Measurements from ENCODE around the gene CHID1. TPM values are rescaled to one million over a fixed set of nuclear protein-coding genes. Genes with fewer than 3 reads are reported as not detected.
A peak's percentile ranks its signal among the peaks of the same experiment; 100 is the strongest.

CHID1 gene
- total RNA-seq, 3 donors from 2014 or later: 58.3 to 79.5 (median 68.3) TPM

DNA sequence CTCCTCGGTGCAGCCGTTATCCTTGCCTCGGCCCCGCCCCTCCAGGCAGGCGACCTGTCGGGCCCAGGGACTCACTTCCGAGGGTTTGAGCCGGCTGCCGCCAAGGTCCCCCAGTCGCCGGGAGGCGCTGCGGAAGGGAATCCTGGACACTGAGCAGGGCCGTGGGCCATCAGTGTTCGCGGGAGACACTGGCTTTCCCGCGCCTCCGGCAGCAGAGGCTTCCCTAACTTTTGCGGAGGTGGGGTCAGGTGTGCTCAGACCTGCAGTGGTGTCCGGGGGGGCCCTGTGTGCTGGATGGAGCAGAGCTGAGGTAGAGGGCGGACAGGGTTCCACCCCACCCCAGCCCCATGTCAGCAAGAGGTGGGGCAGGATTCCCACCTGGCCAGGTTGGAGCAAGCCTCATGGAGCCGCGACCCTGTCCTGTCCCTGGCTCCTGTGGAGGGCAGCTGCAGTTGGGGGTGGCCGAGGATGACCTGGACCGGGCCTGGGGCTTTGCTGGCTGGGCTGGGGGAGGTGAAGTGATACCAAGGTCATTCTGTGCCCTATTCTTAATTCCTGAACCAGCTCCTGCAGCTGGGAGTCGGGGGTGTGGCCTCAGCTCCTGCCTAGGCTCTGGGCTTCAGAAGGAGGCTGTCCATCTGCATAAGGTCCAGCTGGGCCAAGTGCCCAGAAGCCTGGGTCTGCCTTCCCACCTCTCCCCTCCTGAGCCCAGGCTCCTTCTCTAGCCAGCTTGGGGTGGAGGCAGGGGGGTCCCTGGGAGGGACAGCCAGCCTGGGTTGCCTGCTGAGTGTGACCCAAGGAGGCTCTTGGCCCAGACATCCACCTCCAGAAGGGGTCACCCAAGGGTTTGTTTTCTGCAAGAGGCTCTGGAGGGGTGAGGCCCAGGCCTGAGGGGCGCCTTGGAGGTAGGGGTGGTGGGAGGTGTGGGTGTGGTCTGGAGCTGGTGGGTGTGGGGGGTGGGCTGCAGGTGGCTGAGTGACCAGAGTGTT, 59.5 kb downstream of the CHID1 start:
- no peak for DNase-seq (ENCODE audit: low spot score in 2 of 2)
- no peak for TF ChIP-seq POLR2A (IDR thresholded peaks at IDR 0.05)
- TF ChIP-seq, protein P1, sequence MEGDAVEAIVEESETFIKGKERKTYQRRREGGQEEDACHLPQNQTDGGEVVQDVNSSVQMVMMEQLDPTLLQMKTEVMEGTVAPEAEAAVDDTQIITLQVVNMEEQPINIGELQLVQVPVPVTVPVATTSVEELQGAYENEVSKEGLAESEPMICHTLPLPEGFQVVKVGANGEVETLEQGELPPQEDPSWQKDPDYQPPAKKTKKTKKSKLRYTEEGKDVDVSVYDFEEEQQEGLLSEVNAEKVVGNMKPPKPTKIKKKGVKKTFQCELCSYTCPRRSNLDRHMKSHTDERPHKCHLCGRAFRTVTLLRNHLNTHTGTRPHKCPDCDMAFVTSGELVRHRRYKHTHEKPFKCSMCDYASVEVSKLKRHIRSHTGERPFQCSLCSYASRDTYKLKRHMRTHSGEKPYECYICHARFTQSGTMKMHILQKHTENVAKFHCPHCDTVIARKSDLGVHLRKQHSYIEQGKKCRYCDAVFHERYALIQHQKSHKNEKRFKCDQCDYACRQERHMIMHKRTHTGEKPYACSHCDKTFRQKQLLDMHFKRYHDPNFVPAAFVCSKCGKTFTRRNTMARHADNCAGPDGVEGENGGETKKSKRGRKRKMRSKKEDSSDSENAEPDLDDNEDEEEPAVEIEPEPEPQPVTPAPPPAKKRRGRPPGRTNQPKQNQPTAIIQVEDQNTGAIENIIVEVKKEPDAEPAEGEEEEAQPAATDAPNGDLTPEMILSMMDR (IDR thresholded peaks at IDR 0.05): no peak
- TF ChIP-seq POLR2AphosphoS5 (IDR thresholded peaks at IDR 0.05): no peak
- intact Hi-C loops (cut with DNase I; ENCODE audit: low total_unique reads): loop anchor here (10.0 kb wide), 1 partner anchor 204 kb away; no protein-coding TSS in a partner anchor
- Histone ChIP-seq H3K4me1 (peaks cover 13 to 15% of the 10 kb centered on the region in 2 donors), H3K4me3 (peak overlapping the region in 1 of 3 donors; percentile 4), H3K9me3 (no peaks in the 10 kb centered on the region), H3K36me3 (no peaks in the 10 kb centered on the region), H3K27me3 (no peaks in the 10 kb centered on the region), H3K27ac (no peak overlapping the region)

DNA sequence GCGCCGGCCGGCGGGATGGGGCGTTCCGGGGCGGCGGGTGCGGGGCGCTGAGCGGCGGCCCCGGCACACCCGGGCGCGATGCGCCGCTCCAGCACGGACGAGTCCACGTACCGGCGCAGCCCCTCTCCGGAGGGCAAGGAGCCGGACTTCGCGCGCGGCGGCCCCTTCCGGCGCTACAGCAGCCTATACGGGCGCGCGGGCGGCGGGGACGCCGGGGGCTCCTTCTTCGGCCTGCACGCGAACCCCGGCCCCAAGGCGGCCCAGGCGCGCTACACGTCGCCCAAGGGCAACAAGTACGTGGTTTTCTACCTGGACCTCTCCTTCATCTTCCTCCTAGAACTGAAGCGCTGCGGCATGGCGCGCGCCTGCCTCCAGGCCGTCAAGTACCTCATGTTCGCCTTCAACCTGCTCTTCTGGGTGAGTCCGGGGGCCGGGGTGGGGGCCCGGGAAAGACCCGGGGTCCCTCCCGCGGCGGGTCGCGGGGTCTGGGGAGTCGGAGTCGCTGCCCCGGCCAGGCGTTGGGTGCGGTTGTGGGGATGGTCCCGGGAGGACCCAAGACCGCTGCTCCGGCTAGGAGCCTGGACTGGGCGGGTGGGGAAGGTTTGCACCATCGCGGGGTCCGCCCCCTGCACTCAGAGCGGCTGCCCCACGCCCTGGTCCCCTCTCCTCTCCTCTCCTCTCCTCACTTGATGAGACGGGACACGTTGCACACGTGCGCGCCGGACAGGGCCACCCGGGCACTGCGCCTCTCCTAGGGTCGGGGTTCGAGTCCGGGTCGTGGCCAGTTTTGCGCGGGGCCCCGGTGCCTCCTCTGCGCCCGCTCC, 60.4 kb downstream of the CHID1 start:
- DNase-seq (ENCODE audit: low spot score in 2 of 2): no peak

DNA sequence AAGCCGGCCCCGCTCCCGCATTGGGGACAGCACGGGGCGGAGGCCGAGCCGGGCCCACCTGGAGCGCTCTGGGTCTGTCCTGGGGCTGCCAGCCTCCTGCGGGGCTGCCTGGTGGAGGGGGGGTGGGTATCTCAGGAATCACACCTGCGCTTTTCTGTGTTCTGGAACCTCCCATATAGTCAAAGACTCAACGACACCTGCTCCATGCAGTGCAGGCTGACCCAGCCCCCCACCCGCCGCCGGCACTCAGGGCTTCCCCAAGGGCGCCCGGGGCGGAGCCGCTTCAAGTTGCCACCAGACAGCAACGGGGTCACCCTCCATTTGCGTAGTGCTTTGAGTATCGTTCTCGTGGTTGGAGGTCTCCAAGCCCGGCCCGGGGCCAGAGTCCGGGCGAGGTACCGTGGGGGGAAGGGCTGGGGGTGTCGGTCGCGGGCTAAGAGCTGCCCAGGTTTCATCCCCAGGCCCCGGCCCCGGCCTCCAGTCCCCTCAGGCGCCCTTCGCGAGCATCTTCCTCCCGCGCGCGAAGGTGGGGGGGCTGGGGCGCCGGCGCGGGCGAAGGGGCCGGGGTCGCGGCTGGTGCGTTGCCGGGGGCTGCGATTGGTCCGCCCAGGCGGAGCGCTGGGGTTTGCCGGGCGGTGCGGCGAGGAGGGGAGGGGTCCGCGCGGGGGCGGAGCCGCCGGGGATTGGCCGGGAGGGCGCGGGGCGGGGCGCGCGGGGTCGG, 61.3 kb downstream of the CHID1 start:
- Histone ChIP-seq H3K27ac (peak overlapping the region in 1 of 2 donors; percentile 32), H3K4me1 (peaks cover 13 to 26% of the 10 kb centered on the region in 2 donors), H3K27me3 (no peaks in the 10 kb centered on the region), H3K36me3 (no peaks in the 10 kb centered on the region), H3K9me3 (no peaks in the 10 kb centered on the region), H3K4me3 (peak overlapping the region; percentile 30 to 78 (median 57))
- TF ChIP-seq POLR2A (IDR thresholded peaks at IDR 0.05) (no peak), POLR2AphosphoS5 (IDR thresholded peaks at IDR 0.05) (no peak)
- TF ChIP-seq, protein P1 (IDR thresholded peaks at IDR 0.05): no peak
- no peak for DNase-seq (ENCODE audit: low spot score in 2 of 2)
- intact Hi-C loops (cut with DNase I; ENCODE audit: low total_unique reads): loop anchor here (5.0 kb wide), 1 partner anchor 63 kb away; the partner anchor contains the start of gene CHID1

More for the DNA sequence above, 60.4 kb downstream of the CHID1 start:
- H3K9me3 ChIP-seq: no peaks in the 10 kb centered on the region
- TF ChIP-seq POLR2A (IDR thresholded peaks at IDR 0.05) (no peak), POLR2AphosphoS5 (IDR thresholded peaks at IDR 0.05) (no peak)
- TF ChIP-seq, protein P1 (IDR thresholded peaks at IDR 0.05): no peak
- peaks cover 13 to 20% of the 10 kb centered on the region in 2 donors for H3K4me1 ChIP-seq
- peak overlapping the region in 1 of 2 donors; percentile 32 for H3K27ac ChIP-seq
- peak overlapping the region; percentile 10 to 78 (median 57) for H3K4me3 ChIP-seq
- H3K36me3 ChIP-seq: no peaks in the 10 kb centered on the region
- no peaks in the 10 kb centered on the region for H3K27me3 ChIP-seq
- intact Hi-C loops (cut with DNase I; ENCODE audit: low total_unique reads): loop anchor here (5.0 to 10.0 kb wide), 2 partner anchors 62 to 205 kb away; partner anchors contain the start of gene CHID1

DNA sequence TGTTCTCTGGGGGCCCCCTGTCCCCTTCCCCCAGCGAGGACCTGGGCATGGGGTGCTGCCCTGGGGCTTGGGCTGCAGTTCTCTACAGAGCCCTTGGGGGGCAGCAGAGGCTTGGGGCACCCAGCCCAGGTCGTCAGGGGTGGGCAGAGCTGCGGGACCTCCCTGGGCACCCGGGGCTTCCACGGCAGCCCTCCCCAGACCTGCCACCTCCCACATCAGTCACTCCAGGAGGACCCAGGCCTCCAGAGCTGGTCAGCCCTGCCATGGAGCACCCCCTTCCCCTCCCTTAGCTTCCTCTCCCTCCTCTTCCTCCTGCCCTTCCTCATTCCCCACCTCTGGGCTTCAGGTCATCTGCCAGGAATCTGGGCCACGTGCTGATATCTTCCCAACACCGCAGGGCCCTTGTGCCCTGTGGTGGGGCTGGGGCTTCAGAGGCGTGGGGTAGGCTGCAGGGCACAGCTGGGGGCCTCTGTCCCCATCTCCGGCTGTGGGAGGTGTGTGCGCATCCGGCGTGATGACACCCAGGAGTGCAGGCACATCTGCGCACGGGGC, 62.2 kb downstream of the CHID1 start:
- no peaks in the 10 kb centered on the region for H3K9me3 ChIP-seq

More for the DNA sequence above, 62.2 kb downstream of the CHID1 start:
- no peak for DNase-seq (ENCODE audit: low spot score in 2 of 2)
- Histone ChIP-seq H3K4me1 (peaks cover 19 to 26% of the 10 kb centered on the region in 2 donors), H3K4me3 (peak overlapping the region in 2 of 3 donors; percentile 57 to 78), H3K27ac (no peak overlapping the region), H3K36me3 (no peaks in the 10 kb centered on the region), H3K27me3 (no peaks in the 10 kb centered on the region)
- intact Hi-C loops (cut with DNase I; ENCODE audit: low total_unique reads): loop anchor here (5.0 kb wide), 1 partner anchor 64 kb away; the partner anchor contains the start of gene CHID1
- TF ChIP-seq, protein P1 (IDR thresholded peaks at IDR 0.05): peak; percentile 25 to 81 (median 75)
- no peak for TF ChIP-seq POLR2A (IDR thresholded peaks at IDR 0.05)

Data from breast epithelium (tissue), 4 donors.